Kidney (tissue), 14 donors: ENCODE measurements around the gene LRRC27. TPM values are rescaled to one million over a fixed set of nuclear protein-coding genes. Genes with fewer than 3 reads are reported as not detected.
A peak's percentile ranks its signal among the peaks of the same experiment; 100 is the strongest.

ENCODE experiments used
- DNase-seq, 5 donors: peaks; one replicate each; pipeline ENCODE4 v3.0.0-alpha.2; 2013 to 2020
- FAIRE-seq: peaks from 2 replicates; lab custom pipeline; 2012; peaks lifted over from hg19 to GRCh38; lab: Jason Lieb, UNC
- H3K27ac ChIP-seq, 2 donors: one replicate each; pipeline ENCODE4 v1.7.0; 2013; ENCODE audit warnings: low read depth in 2 of 2, low read length in 2 of 2, inconsistent platforms in 1 of 2
- H3K27me3 ChIP-seq: one replicate; pipeline ENCODE4 v1.7.1; 2013; ENCODE audit warnings: low read length, inconsistent platforms; ENCODE audit not compliant: control insufficient read depth, insufficient read depth
- H3K36me3 ChIP-seq, 3 donors: one replicate each; pipeline versions ENCODE4 v1.7.0 to v1.7.1; 2013; ENCODE audit warnings: low read length in 3 of 3, control low read depth in 1 of 3, inconsistent platforms in 1 of 3; ENCODE audit not compliant: insufficient read depth in 3 of 3, control insufficient read depth in 2 of 3
- H3K4me1 ChIP-seq, 3 donors: one replicate each; pipeline versions ENCODE4 v1.7.0 to v1.7.1; 2013; ENCODE audit warnings: low read length in 3 of 3, inconsistent platforms in 1 of 3, low read depth in 1 of 3; ENCODE audit not compliant: control insufficient read depth in 2 of 3, insufficient read depth in 2 of 3
- H3K4me3 ChIP-seq, 3 donors: one replicate each; pipeline versions ENCODE4 v1.7.0 to v1.8.1; 2013; ENCODE audit warnings: low read length in 3 of 3, control low read depth in 1 of 3, inconsistent platforms in 1 of 3
- H3K9ac ChIP-seq, 3 donors: one replicate each; pipeline versions ENCODE4 v1.7.0 to v1.7.1; 2013; ENCODE audit warnings: low read length in 3 of 3, control low read depth in 1 of 3, inconsistent platforms in 1 of 3
- H3K9me3 ChIP-seq, 3 donors: one replicate each; pipeline versions ENCODE4 v1.7.0 to v1.7.1; 2013; ENCODE audit warnings: low read length in 3 of 3, control low read depth in 1 of 3, inconsistent platforms in 1 of 3; ENCODE audit not compliant: control insufficient read depth in 2 of 3, insufficient read depth in 1 of 3
- CTCF ChIP-seq: IDR thresholded peaks from 3 replicates; pipeline ENCODE4 v1.5.1; 2012; ENCODE audit warnings: mild to moderate bottlenecking, moderate library complexity, borderline replicate concordance; ENCODE audit not compliant: insufficient read depth; ENCODE audit errors: extremely low read depth
- intact Hi-C: fragments of 100-400 bp; cut with DNase I; formaldehyde crosslinking; loops from one replicate; pipeline ENCODE4 v1.11.1; 2022
- polyA plus RNA-seq: library from polyadenylated mRNA; stranded (reverse); fragments of 350-450 nt; fragmentation: Illumina TruSeq; extraction: RNeasy Lipid Tissue Mini Kit (QIAGEN cat#74804); gene quantifications from one replicate; pipeline ENCODE4 v1.2.3, GENCODE V29; 2014; ENCODE audit warnings: low read depth, low replicate concordance; ENCODE audit not compliant: insufficient read depth
- total RNA-seq: library from RNA; stranded (reverse); fragmentation: NEBNext Ultra II Directional; extraction: Animal tissue kit (Norgen Biotek cat#: 25700); gene quantifications from one replicate; pipeline ENCODE4 v1.2.1, GENCODE V29; 2021
- donor health status: control.
- donor health status: control.
- donor health status: control.
- donor health status: control.
- donor health status: control.
- donor health status: DM: yes; HTN: yes; CAD: no.
- donor health status: Normal renal cell carcinoma (clear cell type).

LRRC27 gene
- total and polyA plus RNA-seq, 2 donors from 2014 or later: 14.4 to 14.6 TPM

- no peak for TF ChIP-seq CTCF
- intact Hi-C loops: loop anchor here (5.0 kb wide), 1 partner anchor 74 kb away; no protein-coding TSS in a partner anchor
- no peak overlapping the region for H3K9ac ChIP-seq
- peaks cover 0 to 3% (median 2%) of the 10 kb centered on the region in 3 donors for H3K4me1 ChIP-seq
- no peaks in the 10 kb centered on the region for H3K27me3 ChIP-seq
- no peak overlapping the region for H3K4me3 ChIP-seq
- no peak overlapping the region for H3K27ac ChIP-seq
- DNase-seq (peak in 2 of 5 donors; percentile 51 to 67), FAIRE-seq (no peak)
- H3K9me3 ChIP-seq: no peaks in the 10 kb centered on the region
- H3K36me3 ChIP-seq: no peaks in the 10 kb centered on the region
Observed at GRCh38 chr10:132383751-132384196, 51.8 kb downstream of the LRRC27 start.

GRCh38 chr10:132384618-132385388 is 52.8 kb downstream of the LRRC27 start:
- Histone ChIP-seq H3K27ac (no peak overlapping the region), H3K9ac (no peak overlapping the region), H3K4me1 (peaks cover 0 to 8% (median 2%) of the 10 kb centered on the region in 3 donors), H3K9me3 (no peaks in the 10 kb centered on the region), H3K27me3 (no peaks in the 10 kb centered on the region), H3K4me3 (no peak overlapping the region), H3K36me3 (no peaks in the 10 kb centered on the region)
- intact Hi-C loops: loop anchor here (5.0 kb wide), 1 partner anchor 72 kb away; no protein-coding TSS in a partner anchor
- TF ChIP-seq CTCF: no peak
- FAIRE-seq (no peak), DNase-seq (peak in 2 of 5 donors; percentile 37 to 59)

GRCh38 chr10:132385389-132385667 is 53.3 kb downstream of the LRRC27 start:
- H3K4me1 ChIP-seq: peaks cover 0 to 8% (median 2%) of the 10 kb centered on the region in 3 donors
- TF ChIP-seq CTCF: no peak
- no peak overlapping the region for H3K4me3 ChIP-seq
- H3K9ac ChIP-seq: no peak overlapping the region
- intact Hi-C loops: no loop called here
- no peak overlapping the region for H3K27ac ChIP-seq
- no peaks in the 10 kb centered on the region for H3K27me3 ChIP-seq
- DNase-seq: peak in 1 of 5 donors; percentile 15
- FAIRE-seq: no peak
- H3K36me3 ChIP-seq: no peaks in the 10 kb centered on the region
- H3K9me3 ChIP-seq: no peaks in the 10 kb centered on the region
